Esophagus squamous epithelium (tissue), 4 donors: ENCODE data around the gene EXOSC5.

Experiments
- CTCF ChIP-seq, 6 experiments: fragments of 450-650 bp in 4 of 6; fragments of 200-600 bp in 2 of 6; sonication (generic) in 2 of 6; IDR thresholded peaks; one replicate each; pipeline ENCODE4 v1.5.1; 2016 to 2019; ENCODE audit warnings: antibody characterized with exemption in 6 of 6, mild to moderate bottlenecking in 4 of 6, moderate library complexity in 4 of 6
- POLR2A ChIP-seq, 4 donors: fragments of 450-650 bp; IDR thresholded peaks; one replicate each; pipeline ENCODE4 v1.6.1; 2017; ENCODE audit warnings: antibody characterized with exemption in 4 of 4, mild to moderate bottlenecking in 4 of 4, moderate library complexity in 3 of 4

GRCh38 chr19:41434450-41434849 is 37.3 kb upstream of the EXOSC5 start:
- TF ChIP-seq POLR2A (IDR thresholded peaks at IDR 0.05): no peak
- no peak for TF ChIP-seq CTCF (IDR thresholded peaks at IDR 0.05)
